GM18873 (cell line): ENCODE results near the gene MACO1.
"Not testable (repeated sequence)": the region's sequence is repeated elsewhere in the genome, so short reads cannot be mapped to it uniquely, and the experiment has no call there.

ENCODE experiments used
- ATAC-seq: cut with Tn5 transposase; IDR thresholded peaks from one replicate; pipeline ENCODE4 v1.9.1; 2021; ENCODE audit warnings: mild to moderate bottlenecking, moderate library complexity, moderate number of reproducible peaks; ENCODE audit not compliant: unreplicated experiment, low FRiP score

The MACO1 gene, protein sequence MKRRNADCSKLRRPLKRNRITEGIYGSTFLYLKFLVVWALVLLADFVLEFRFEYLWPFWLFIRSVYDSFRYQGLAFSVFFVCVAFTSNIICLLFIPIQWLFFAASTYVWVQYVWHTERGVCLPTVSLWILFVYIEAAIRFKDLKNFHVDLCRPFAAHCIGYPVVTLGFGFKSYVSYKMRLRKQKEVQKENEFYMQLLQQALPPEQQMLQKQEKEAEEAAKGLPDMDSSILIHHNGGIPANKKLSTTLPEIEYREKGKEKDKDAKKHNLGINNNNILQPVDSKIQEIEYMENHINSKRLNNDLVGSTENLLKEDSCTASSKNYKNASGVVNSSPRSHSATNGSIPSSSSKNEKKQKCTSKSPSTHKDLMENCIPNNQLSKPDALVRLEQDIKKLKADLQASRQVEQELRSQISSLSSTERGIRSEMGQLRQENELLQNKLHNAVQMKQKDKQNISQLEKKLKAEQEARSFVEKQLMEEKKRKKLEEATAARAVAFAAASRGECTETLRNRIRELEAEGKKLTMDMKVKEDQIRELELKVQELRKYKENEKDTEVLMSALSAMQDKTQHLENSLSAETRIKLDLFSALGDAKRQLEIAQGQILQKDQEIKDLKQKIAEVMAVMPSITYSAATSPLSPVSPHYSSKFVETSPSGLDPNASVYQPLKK

DNA sequence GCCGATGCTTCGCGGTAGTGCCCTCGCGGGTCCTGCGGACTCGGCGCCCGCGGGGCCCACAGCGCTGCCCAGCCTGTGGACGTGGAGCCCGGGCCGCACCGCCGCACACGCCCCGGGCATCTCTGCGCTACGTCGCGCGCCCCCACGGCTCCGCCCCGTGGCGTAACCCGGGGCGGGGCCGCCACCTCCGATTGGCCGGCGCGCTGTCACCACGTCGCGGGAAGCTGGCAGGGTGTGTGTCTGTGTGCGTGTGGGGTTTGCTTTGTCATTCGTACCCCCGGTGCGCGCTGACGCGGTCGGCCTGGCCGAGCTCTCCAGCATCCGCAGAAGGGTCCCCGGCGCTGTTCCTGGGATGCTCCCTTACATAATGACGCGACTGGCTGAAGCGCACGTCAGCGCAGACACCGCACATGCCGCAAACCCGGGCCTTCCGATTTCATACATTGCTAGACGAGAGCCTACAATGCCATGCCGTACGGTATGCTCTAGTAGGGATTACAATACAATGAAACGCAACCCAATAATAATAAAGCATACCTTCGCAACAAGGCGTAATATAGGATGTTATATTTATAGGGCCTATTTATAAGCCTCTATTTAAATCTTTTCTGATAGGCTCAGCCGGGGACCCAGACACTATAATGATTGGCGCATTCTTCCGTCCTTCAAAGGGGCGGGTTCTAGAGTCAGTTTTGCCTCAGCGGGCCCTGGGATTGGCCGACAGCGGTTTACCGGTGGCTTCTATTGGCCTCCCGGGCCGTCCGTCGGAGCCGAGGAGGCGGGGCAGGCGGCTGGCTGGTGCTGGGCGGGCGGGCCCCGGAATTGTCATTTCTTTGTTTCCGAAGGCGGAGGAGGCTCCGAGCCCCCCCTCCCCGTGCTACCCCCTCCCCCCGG, at the start of gene MACO1:
Gene MACO1, plus strand, starts transcription at position 825 of the 894 bp plus-strand sequence. CDS start 202 bp downstream, outside the sequence.
- ATAC-seq: peak; percentile 88

DNA sequence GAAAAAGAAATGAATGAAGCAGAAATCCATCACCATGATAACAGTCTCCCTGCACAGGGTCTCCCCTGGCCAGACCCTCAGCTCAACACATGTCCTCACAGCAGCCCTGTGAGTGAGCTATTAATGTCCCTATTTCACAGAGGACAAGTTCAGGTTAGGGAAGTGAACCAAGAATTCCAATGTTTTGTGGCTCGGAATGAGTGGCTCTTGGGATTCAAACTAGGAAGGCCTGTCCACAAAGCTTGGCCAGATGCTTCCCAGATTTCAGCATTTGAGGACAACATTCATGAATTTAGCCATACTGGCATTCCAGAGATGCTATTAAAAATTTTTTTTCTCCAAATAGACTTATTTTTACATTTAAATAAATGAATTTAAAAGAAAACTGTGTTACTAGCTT, 48.2 kb upstream of the MACO1 start:
- ATAC-seq: not testable (repeated sequence)

DNA sequence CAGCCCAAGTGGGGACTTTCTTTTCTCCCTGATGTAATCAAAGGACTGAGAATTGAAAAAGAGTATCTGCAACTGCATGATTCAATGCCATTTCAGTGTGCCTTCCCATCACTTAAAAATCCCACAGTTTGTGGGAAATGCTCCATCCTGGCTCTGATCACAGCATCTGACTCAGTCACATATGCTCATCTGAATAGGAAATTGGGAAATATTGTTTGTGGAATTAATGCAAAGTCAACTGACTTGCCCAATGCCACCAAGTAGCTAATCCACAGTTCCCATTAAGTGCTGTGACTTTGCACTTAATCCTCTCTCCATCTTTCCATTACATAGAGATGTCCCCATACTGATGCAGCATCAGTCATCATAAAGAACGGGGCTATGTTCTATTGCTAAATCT, 47.6 kb upstream of the MACO1 start:
- ATAC-seq: not testable (repeated sequence)

DNA sequence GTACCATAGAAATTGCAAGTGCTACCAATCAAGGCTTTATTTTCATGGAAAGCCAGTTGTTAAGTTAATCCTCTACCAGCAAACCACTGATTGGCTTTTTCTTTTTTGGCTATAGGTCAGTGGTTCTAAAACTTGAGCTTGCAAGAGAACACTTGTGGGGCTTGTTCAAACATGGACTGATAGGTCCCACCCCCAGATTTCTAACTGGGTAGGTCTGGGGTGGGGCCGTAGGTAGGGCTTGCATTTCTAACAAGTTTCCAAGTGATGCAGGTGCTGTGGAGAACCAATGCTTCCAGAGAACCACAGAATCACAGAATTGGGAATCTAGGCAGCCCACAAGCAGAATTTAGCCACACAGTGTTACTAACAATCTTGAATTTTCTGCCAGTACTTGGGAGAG, 46.8 kb upstream of the MACO1 start:
- ATAC-seq: not testable (repeated sequence)

DNA sequence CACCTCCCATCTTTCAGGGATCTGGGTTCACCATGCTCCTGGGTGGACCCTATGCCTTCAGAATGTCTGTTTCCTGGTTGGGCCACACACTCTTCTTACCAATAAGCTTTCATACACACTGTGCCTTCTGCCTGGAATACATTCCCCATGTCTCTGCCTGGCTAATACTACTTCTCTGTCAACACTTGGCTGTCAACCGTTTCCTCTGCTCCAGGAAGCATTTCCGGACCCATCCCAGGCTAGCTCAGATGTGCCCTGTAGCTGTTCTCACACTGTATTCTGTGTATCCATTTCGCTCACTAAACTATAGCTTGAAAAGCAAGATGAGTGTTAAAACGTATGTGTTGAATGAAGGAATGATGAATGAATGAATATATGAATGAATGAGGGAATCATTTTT, 43.6 kb upstream of the MACO1 start:
- ATAC-seq: not testable (repeated sequence)

DNA sequence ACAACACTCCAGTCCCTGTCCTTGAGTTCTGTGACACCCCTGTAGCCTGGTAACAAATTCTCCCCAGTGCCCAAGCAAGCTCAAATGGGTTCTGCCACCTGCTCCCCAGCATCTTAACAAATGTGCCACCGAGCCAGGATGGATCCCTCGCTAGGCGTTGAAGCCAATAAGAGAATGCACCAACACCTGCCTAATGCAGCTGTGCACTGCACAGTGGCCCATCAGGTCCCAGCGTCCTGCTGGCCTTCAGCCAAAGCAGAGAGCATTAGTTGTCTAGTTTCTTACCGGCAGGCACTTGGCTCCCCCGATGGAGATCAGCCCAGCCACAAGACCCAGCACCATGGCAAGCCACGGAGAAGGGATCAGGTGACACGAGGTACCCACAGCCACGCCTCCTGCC, 42.0 kb upstream of the MACO1 start:
- ATAC-seq: not testable (repeated sequence)

DNA sequence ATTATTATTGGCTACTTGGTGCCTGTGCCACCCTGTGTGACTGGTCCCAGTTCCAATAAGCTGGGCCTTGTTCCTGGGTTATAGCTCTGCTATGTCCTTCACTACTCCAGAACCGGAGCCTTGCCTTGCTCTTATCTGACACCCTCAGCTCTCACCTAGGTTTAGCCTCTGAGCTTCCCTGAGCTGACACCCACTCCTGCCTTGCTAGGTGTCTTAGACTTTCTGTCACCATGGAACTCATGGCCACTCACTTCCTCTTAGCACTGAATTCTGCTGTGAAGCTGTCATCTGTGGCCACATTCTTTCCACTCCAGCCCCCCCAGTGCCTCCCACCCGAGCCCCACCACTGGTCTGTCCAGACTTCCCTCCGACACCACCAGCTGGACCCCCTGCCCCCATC, 41.0 kb upstream of the MACO1 start:
- ATAC-seq: not testable (repeated sequence)

DNA sequence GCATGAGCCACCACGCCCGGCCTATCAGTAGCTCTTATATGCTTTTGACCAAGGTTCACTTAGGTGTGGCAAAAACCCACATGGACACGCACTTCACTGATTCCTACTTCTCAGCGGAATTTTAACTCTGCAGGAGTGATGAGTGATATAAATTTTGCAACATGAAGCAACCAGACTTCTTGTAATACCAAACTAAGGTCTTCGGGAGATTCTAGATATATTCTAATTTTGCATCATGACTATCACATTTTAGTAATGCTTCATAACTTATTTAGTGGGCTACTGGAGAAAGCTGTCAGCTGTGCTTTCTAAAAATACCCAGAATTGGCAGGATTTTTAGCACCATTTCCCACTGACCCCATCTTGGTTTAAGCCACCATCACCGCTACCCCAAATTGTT, 37.9 kb upstream of the MACO1 start:
- ATAC-seq: no peak

DNA sequence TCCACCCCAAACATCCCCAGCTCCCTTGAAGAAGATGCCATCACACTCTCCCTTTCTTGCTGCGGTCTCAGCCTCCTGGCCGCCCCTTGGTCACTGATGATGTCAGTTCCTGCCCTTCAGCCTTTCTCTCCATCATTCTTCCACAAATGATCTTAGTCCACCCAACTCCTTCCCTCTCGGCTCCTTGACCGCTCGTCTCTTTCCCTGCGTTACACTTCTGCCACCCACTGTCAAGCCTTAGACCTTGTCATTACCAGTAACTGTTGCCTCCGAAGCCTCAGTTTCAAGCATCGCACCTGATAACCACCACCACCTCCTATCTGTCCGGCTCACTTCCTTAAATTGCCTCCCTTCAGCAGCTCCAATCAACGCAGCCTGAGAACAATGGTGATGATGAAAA, 33.1 kb upstream of the MACO1 start:
- ATAC-seq: not testable (repeated sequence)

DNA sequence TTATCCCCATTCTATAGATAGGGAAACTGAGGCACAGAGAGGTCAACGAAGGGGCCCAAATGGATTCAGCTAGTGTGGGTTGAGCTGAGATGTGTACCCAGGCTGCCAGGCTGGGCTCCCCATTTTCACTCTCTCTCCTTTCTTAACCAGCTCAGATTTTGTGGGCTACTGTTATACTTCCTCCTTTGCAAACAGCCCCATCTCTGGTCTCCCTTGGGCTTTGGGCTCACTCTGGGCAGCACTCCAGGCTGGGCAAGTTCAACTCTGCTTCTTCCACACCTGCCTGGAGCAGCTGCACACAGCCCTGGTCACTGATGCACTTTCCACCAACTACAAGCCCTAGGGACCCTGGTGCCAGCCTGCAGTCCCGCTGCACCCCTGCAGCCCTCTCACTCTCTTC, 32.6 kb upstream of the MACO1 start:
- not testable (repeated sequence) for ATAC-seq

DNA sequence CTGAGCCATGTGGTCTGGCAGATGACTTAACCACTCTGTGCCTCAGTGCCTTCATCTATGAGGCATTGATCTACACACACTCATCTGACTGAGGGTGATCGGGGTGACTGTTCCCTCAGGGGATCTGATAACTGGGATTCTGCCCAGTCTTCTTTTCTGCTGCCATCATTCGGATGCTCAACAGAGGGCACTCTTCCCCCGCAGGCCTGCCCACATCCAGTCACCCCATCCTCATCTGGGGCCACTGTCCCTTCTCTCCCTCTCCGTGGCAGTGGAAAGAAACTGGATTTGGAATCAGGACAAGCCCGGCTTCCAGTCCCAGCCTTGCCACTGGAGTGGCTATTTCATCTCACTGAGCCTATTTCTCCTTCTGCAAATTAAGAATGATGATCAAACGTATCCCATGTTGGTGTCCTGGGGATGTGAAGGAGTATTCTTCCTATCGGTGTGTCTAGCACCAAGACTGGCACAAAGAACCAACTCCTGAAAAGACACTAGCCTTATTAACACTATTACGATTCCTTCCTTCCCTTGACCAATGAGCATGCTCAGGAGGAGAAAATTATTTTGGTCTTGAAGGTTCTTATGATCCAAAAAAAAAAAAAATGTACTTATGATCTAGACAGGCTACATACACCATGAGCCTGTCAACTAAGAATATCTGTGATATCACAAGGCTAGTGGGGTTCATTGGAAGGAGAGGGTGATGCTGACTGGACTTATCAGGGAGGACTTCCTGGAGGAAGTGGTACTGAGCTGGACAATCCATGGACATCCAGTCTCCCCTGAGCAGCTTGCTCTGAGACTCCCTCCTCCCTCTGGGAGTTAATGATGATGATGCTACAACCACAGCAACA, 27.5 kb upstream of the MACO1 start:
- ATAC-seq: not testable (repeated sequence)

DNA sequence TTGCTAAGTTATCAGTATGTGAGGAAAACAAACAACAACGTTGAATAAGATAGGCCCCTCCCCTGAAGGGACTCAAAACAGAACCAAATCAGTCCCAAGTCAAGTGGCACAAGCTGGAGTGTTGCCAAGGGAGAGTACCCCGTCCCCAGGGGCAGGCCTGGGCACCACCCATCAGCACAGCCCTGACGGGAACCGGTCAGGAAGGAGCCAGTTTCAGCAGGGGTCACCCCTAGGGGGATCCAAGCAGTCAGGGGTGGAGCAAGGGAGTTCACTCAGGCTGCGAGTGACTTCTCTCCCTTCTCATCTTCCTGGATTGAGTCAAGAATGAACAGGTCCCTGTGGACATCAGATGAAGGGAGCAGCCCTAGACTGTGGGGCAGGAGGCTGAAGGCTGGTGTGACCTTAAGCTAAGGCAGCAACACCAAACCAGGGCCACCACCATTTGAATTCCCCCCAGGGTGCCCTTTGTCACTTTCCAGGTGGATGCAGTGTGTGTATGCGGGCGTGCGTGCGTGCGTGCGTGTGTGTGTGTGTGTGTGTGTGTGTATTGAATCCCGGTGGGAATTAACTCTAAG, 24.9 kb upstream of the MACO1 start:
- ATAC-seq: not testable (repeated sequence)

DNA sequence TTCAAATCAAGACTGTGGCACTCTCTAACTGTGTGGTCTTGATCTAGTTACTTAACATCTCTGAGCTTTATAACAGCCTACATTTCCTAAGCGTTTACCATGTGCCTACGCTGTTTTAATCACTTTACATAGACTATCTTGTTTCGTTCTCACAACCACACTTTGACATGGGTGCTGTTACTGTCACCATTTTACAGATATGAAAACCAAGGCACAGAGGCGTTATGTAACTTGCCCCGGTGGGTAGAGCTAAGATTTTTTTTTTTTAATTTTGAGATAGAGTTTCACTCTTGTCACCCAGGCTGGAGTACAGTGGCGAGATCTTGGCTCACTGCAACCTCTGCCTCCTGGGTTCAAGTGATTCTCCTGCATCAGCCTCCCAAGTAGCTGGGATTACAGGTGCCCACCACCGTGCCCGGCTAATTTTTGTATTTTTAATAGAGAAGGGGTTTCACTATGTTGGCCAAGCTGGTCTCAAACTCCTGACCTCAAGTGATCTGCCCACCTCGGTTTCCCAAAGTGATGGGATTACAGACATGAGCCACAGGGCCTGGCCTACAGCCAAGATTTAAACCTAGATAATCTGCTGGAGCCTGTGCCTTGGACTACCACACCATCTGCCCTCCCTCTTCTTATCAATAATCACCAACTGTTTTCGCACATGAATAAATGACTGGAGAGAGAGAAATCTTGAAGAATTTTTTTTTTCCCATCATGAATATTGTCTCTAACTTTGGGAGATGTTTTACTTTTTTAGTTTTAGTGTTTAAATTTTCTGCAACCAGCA, 20.9 kb upstream of the MACO1 start:
- ATAC-seq: not testable (repeated sequence)

DNA sequence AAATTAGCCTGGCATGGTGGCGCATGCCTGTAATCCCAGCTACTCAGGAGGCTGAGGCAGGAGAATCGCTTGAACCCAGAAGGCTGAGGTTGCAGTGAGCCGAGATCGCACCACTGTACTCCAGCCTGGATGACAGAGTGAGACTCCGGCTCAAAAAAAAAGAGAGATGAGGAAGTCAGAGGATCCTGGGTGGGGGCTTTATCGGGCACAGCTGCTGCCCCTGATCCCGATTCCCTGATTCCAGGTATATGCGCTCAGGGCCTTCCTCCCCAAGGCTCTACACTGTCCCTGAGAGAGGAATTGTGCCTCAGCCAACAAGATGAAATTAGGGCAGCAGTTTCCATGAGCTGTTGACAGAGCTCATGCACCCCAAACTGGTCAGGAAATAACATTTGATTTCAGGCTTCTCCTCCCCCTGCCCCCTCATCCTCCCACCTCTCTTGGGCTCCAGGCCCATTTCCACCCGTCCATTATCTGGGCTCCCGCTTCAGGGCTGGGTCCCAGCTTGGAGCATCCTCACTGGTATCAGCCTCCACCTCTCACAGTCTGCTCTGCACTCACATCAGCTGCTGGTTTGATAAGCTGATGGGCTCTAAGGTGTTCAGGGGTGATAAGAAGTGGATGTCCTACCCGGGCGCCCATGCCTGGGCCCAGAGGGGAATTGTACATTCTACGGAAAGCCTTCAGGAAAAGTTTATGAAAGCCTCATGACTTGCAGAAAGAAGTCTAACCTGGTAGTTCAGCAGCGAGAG, 17.6 kb upstream of the MACO1 start:
- ATAC-seq: not testable (repeated sequence)

DNA sequence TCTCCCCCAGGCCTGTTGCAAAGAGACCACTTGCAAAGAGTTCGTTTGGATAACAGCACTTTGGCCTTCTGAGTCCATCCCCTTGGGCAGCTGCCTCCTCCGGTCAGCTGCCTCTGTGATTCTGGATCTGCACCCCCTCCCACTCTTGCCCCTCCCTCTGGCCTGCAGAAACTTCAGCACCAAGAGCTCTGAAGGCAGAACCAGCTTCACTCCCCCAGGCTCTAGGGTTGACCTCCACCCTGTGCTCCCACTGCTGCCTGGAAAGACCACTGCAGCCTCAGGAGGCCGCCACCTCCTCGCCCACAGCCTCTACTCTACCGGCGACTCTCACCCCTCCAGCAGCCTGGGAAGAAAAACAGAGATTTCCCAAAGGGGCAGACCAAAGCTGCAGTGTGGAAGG, 16.5 kb upstream of the MACO1 start:
- ATAC-seq: not testable (repeated sequence)

DNA sequence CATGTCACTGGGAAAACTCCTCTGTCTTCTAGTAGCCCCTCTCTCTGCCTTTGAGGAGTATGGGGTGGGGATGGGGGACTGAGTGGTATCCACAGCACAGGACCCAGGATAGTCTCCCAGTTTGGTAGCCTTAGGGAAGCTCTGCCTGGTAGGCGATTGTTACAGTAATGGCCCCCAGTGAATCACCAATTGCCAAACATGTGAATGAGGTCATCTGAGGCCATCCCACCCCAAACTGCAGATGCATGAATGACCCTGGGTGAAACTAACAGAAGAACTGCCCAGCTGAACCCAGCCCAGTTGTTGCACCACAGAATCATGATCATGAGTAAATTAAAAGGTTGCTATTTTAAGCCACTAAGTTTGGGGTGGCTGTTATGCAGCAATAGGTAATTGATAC, 16.1 kb upstream of the MACO1 start:
- ATAC-seq: not testable (repeated sequence)

DNA sequence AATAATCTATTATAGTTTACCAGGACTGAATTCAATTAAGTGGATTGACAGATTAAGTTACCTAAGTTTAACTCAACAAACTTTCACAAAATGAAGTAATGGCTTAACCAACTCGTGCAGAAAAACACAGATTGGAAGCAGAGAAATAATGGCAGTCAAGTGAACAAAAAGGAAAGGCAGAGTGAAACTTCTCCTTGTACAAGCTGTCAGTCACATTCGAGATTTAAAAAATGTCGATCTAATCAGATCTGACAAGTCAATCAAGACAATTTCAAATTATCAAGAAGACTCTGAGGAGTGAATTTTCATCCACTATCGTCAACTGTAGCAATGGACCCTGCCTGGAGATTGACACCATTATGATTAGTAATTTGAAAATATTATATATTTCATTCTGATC, 13.4 kb upstream of the MACO1 start:
- not testable (repeated sequence) for ATAC-seq

DNA sequence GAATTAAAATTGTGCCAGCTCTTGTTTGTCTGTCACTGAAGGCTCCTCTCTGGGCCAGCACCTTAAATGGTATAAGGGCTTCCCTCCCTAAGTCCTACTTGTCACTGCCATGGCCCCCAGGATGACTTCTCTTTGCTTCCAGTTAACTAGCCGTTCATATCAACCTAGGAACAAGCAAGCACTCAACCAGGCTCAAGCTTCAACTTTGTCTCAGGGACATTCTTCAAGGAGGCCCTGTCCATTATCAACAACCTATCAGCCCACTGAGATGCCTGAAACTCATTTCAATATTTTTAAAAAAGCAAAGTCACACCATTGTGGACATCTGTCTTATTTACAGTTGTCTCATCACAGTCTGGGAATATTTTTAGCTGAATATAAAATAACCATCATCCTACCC, 11.4 kb upstream of the MACO1 start:
- not testable (repeated sequence) for ATAC-seq
